H9 (cell line): Measurements from ENCODE around the gene ADGB. TPM values are rescaled to one million over a fixed set of nuclear protein-coding genes. Genes with fewer than 3 reads are reported as not detected.

ENCODE experiments used
- DNase-seq: peaks from one replicate; pipeline ENCODE4 v3.0.0-alpha.2; 2017
- H2AFZ ChIP-seq: one replicate; pipeline ENCODE4 v1.6.1; 2013; ENCODE audit warnings: mild to moderate bottlenecking, low read length, control low read depth, moderate library complexity
- H2AK5ac ChIP-seq: 2 replicates; pipeline ENCODE4 v1.6.1; 2013; ENCODE audit warnings: low read length, control low read depth, mixed read lengths; ENCODE audit not compliant: insufficient read length
- H2BK120ac ChIP-seq: one replicate; pipeline ENCODE4 v1.6.1; 2013; ENCODE audit warnings: low read depth, mild to moderate bottlenecking, low read length, control low read depth, inconsistent platforms; ENCODE audit not compliant: poor library complexity, severe bottlenecking
- H2BK12ac ChIP-seq: 2 replicates; pipeline ENCODE4 v1.6.1; 2013; ENCODE audit warnings: low read length, control low read depth, mixed read lengths, low read depth; ENCODE audit not compliant: insufficient read length
- H2BK15ac ChIP-seq: 2 replicates; pipeline ENCODE4 v1.6.1; 2013; ENCODE audit warnings: low read depth, low read length, control low read depth
- H2BK20ac ChIP-seq: one replicate; pipeline ENCODE4 v1.6.1; 2013; ENCODE audit warnings: low read depth, mild to moderate bottlenecking, low read length, control low read depth, inconsistent platforms; ENCODE audit not compliant: poor library complexity, severe bottlenecking
- H2BK5ac ChIP-seq: 2 replicates; pipeline ENCODE4 v1.6.1; 2013; ENCODE audit warnings: low read length, control low read depth, mixed read lengths; ENCODE audit not compliant: insufficient read length
- H3K14ac ChIP-seq: 2 replicates; pipeline ENCODE4 v1.6.1; 2013; ENCODE audit warnings: low read length, control low read depth; ENCODE audit not compliant: insufficient read depth
- H3K18ac ChIP-seq: 2 replicates; pipeline ENCODE4 v1.6.1; 2013; ENCODE audit warnings: low read depth, mild to moderate bottlenecking, mixed read lengths, low read length, control low read depth; ENCODE audit not compliant: insufficient read length
- H3K23ac ChIP-seq: 2 replicates; pipeline ENCODE4 v1.6.1; 2013; ENCODE audit warnings: low read length, control low read depth, mixed read lengths, low read depth; ENCODE audit not compliant: insufficient read length
- H3K23me2 ChIP-seq: 2 replicates; pipeline ENCODE4 v1.6.1; 2013; ENCODE audit warnings: low read depth, mild to moderate bottlenecking, mixed read lengths, low read length, control low read depth; ENCODE audit not compliant: insufficient read length, poor library complexity, severe bottlenecking
- H3K27ac ChIP-seq: 2 replicates; pipeline ENCODE4 v1.5.1; 2013; ENCODE audit warnings: low read length, control low read depth, mixed read lengths, low read depth; ENCODE audit not compliant: insufficient read length
- H3K27me3 ChIP-seq: 2 replicates; pipeline ENCODE4 v1.6.1; 2013; ENCODE audit warnings: low read length, control low read depth, inconsistent platforms; ENCODE audit not compliant: insufficient read depth
- H3K4ac ChIP-seq: 2 replicates; pipeline ENCODE4 v1.6.1; 2013; ENCODE audit warnings: low read depth, mild to moderate bottlenecking, control low read depth, inconsistent platforms, low read length, moderate library complexity
- H3K4me1 ChIP-seq: 2 replicates; pipeline ENCODE4 v1.6.1; 2013; ENCODE audit warnings: low read length, control low read depth, inconsistent platforms; ENCODE audit not compliant: insufficient read depth
- H3K4me2 ChIP-seq: 2 replicates; pipeline ENCODE4 v1.6.1; 2013; ENCODE audit warnings: low read length, control low read depth, mixed read lengths; ENCODE audit not compliant: insufficient read length, insufficient read depth
- H3K56ac ChIP-seq: 2 replicates; pipeline ENCODE4 v1.6.1; 2013; ENCODE audit warnings: low read depth, mild to moderate bottlenecking, mixed read lengths, low read length, control low read depth; ENCODE audit not compliant: insufficient read length
- H3K79me1 ChIP-seq: 2 replicates; pipeline ENCODE4 v1.6.1; 2013; ENCODE audit warnings: low read depth, mild to moderate bottlenecking, moderate library complexity, low read length, control low read depth, inconsistent platforms; ENCODE audit not compliant: insufficient read depth, poor library complexity, severe bottlenecking
- H3K79me2 ChIP-seq: 2 replicates; pipeline ENCODE4 v1.6.1; 2013; ENCODE audit warnings: low read length, control low read depth, inconsistent platforms; ENCODE audit not compliant: insufficient read depth
- H3K9ac ChIP-seq: 2 replicates; pipeline ENCODE4 v1.6.1; 2013; ENCODE audit warnings: low read length, control low read depth, mixed read lengths; ENCODE audit not compliant: insufficient read length; ENCODE audit errors: extremely low read depth
- H3K9me3 ChIP-seq: one replicate; pipeline ENCODE4 v1.6.1; 2013; ENCODE audit warnings: low read depth, low read length, inconsistent platforms; ENCODE audit not compliant: control insufficient read depth
- H3T11ph ChIP-seq: one replicate; pipeline ENCODE4 v1.6.1; 2013; ENCODE audit warnings: mild to moderate bottlenecking, low read length, control low read depth, inconsistent platforms
- H4K20me1 ChIP-seq: one replicate; pipeline ENCODE4 v1.6.1; 2013; ENCODE audit not compliant: control insufficient read depth, insufficient read length, insufficient read depth
- H4K5ac ChIP-seq: 2 replicates; pipeline ENCODE4 v1.6.1; 2013; ENCODE audit warnings: low read depth, mild to moderate bottlenecking, mixed read lengths, low read length, control low read depth; ENCODE audit not compliant: insufficient read length
- H4K8ac ChIP-seq: replicated peaks from 2 replicates; pipeline ENCODE4 v1.6.1; 2013; ENCODE audit warnings: low read length, control low read depth, mixed read lengths, low read depth; ENCODE audit not compliant: insufficient read length
- H4K91ac ChIP-seq: 2 replicates; pipeline ENCODE4 v1.6.1; 2013; ENCODE audit warnings: low read depth, mild to moderate bottlenecking, moderate library complexity, mixed read lengths, low read length, control low read depth; ENCODE audit not compliant: insufficient read length
- H3K27ac Mint-ChIP-seq, 3 experiments: 2 replicates in 2 of 3; 3 replicates in 1 of 3; pipeline ENCODE4 v1.8.0; 2020 to 2021; ENCODE audit warnings: mixed read lengths in 3 of 3, mild to moderate bottlenecking in 1 of 3, moderate library complexity in 1 of 3
- H3K27me3 Mint-ChIP-seq: 2 replicates; pipeline ENCODE4 v1.8.0; 2021; ENCODE audit warnings: low read depth, mild to moderate bottlenecking, moderate library complexity, mixed read lengths
- H3K36me3 Mint-ChIP-seq, 3 experiments: 2 replicates in 2 of 3; 3 replicates in 1 of 3; pipeline ENCODE4 v1.8.0; 2020 to 2021; ENCODE audit warnings: low read depth in 3 of 3, mixed read lengths in 3 of 3; ENCODE audit not compliant: insufficient read depth in 1 of 3
- H3K4me1 Mint-ChIP-seq, 2 experiments: 2 replicates each; pipeline ENCODE4 v1.8.0; 2020; ENCODE audit warnings: mixed read lengths in 2 of 2
- H3K4me3 Mint-ChIP-seq, 2 experiments: 2 replicates in 1 of 2; 3 replicates in 1 of 2; pipeline ENCODE4 v1.8.0; 2020 to 2021; ENCODE audit warnings: mild to moderate bottlenecking in 2 of 2, mixed read lengths in 2 of 2, moderate library complexity in 1 of 2
- H3K9me3 Mint-ChIP-seq, 2 experiments: 2 replicates in 1 of 2; 3 replicates in 1 of 2; pipeline ENCODE4 v1.8.0; 2020; ENCODE audit warnings: mild to moderate bottlenecking in 2 of 2, mixed read lengths in 2 of 2, moderate library complexity in 1 of 2
- CTCF ChIP-seq: fragments of 200-600 bp; sonication (generic); conservative IDR thresholded peaks from 3 replicates; pipeline ENCODE4 v1.8.0; 2021; ENCODE audit warnings: antibody characterized with exemption, mild to moderate bottlenecking
- WGBS: extraction: QIAGEN DNeasy Blood & Tissue Kit; methylation state at CpG from one replicate; pipeline ENCODE4 v1.1.7; 2013; ENCODE audit warnings: missing lambda C conversion rate, low lambda C conversion rate, mixed read lengths; ENCODE audit not compliant: insufficient read length; ENCODE audit errors: extremely low coverage; 5-methylcytosine and 5-hydroxymethylcytosine counted together
- total RNA-seq: library from RNA; stranded (reverse); gene quantifications from 2 replicates; pipeline ENCODE4 v1.2.1, GENCODE V29; 2021

The ADGB gene
- total RNA-seq, 1 experiment from 2014 or later = not detected

DNA sequence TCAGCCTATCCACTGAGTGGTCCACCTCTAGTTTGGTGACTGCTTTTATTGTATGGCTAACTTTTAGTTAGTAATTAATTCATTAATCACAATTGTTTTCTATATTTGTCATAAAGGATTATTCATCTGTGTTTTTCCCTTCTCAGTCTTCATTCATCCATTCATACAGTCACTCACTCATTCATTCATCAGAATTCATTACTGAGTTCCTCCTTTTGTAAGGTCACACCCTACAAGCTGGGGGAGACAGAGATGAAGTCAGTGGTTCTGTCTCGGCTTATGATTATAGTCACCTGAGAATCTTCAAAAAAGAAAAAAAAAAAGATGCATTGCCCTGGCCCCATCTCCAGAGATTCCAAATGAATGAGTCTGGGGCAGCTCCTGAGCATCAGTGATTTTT, 257.1 kb downstream of the ADGB start:
- peaks cover 5 to 6% of the 10 kb centered on the region in 2 experiments for H3K4me1 Mint-ChIP-seq
- WGBS = no CpG with 5 or more reads among the region's 1 CpG
- Histone ChIP-seq H3K9ac (no peak overlapping the region), H3K4me1 (no peaks in the 10 kb centered on the region), H2BK20ac (no peak overlapping the region), H3K18ac (no peak overlapping the region), H3K14ac (no peak overlapping the region), H4K8ac (no peak overlapping the region), H2BK15ac (no peak overlapping the region), H2AFZ (no peak overlapping the region), H3K27ac (no peak overlapping the region), H4K20me1 (no peaks in the 10 kb centered on the region), H3K23ac (no peak overlapping the region), H2BK120ac (no peak overlapping the region), H3K9me3 (no peaks in the 10 kb centered on the region), H3K27me3 (no peaks in the 10 kb centered on the region), H2BK5ac (no peak overlapping the region), H2BK12ac (no peak overlapping the region), H3T11ph (no peak overlapping the region), H4K91ac (no peak overlapping the region), H2AK5ac (no peak overlapping the region), H3K23me2 (peaks cover 5% of the 10 kb centered on the region), H4K5ac (no peak overlapping the region), H3K4ac (no peak overlapping the region), H3K56ac (no peak overlapping the region), H3K79me1 (no peaks in the 10 kb centered on the region), H3K4me2 (no peak overlapping the region), H3K79me2 (no peaks in the 10 kb centered on the region)
- H3K27me3 Mint-ChIP-seq = peaks cover 2% of the 10 kb centered on the region; the same call in 1 of the 2 replicates
- no peak overlapping the region for H3K4me3 Mint-ChIP-seq
- no peaks in the 10 kb centered on the region for H3K36me3 Mint-ChIP-seq
- no peak for DNase-seq
- no peak overlapping the region; a peak in 1 of 7 replicates for H3K27ac Mint-ChIP-seq
- TF ChIP-seq CTCF = no peak
- H3K9me3 Mint-ChIP-seq = no peaks in the 10 kb centered on the region; a peak in 2 of 5 replicates
